K562 (cell line): ENCODE results near the gene MPV17L2. TPM values are rescaled to one million over a fixed set of nuclear protein-coding genes. Genes with fewer than 3 reads are reported as not detected.

Experiments
- ATAC-seq: fragments of 200-7000 bp; cut with Tn5 transposase; 3 replicates; pipeline ENCODE4 v1.9.1; 2020; ENCODE audit warnings: moderate library complexity
- BruUV-seq: library from RNA; stranded (reverse); fragments of 400-500 nt; replicated peaks from 2 replicates; lab custom pipeline; 2021; lab: Mats Ljungman, UMichigan
- CTCF ChIA-PET: fragments of 300-600 bp; formaldehyde crosslinking; extraction: SDS; loops from one replicate; lab custom pipeline; 2021; ENCODE audit warnings: low intra/inter-chr PET ratio; lab: Yijun Ruan, JAX
- POLR2A ChIA-PET: fragments of 300-600, 350-650 bp; sonication (Branson Sonifier 250); formaldehyde crosslinking; extraction: SDS; loops from one replicate; lab custom pipeline; 2021; ENCODE audit warnings: antibody characterized with exemption, inconsistent platforms; lab: Yijun Ruan, JAX
- DNase-seq, 4 experiments: peaks; one replicate each; pipeline versions ENCODE4 v3.0.0 to v3.0.0-alpha.2; 2011 to 2018; ENCODE audit warnings: low spot score in 3 of 4, mixed read lengths in 3 of 4; ENCODE audit errors: extremely low read depth in 1 of 4
- FAIRE-seq: peaks from 2 replicates; lab custom pipeline; 2011; peaks lifted over from hg19 to GRCh38; lab: Jason Lieb, UNC
- H2AFZ ChIP-seq: 2 replicates; pipeline ENCODE4 v1.6.0; 2011; ENCODE audit warnings: low read depth, low read length, control low read depth, inconsistent platforms
- H3K27ac ChIP-seq: fragments of 200-600 bp; 3 replicates; pipeline ENCODE4 v1.8.0; 2011; ENCODE audit warnings: low read depth, mild to moderate bottlenecking, control low read depth, inconsistent platforms, low read length, moderate library complexity, mixed read lengths; ENCODE audit errors: extremely low read depth
- H3K27me3 ChIP-seq, 2 experiments: fragments of 300-600 bp in 1 of 2; 2 replicates in 1 of 2; 3 replicates in 1 of 2; pipeline versions ENCODE4 v1.6.0 to v1.8.0; 2011; ENCODE audit warnings: inconsistent platforms in 2 of 2, low read length in 2 of 2, mild to moderate bottlenecking in 1 of 2, mixed read lengths in 1 of 2, moderate library complexity in 1 of 2; ENCODE audit not compliant: control insufficient read depth in 2 of 2, insufficient read depth in 2 of 2
- H3K36me3 ChIP-seq: fragments of 300-600 bp; 3 replicates; pipeline ENCODE4 v1.8.0; 2011; ENCODE audit warnings: mild to moderate bottlenecking, low read length, inconsistent platforms; ENCODE audit not compliant: control insufficient read depth, insufficient read depth
- H3K4me1 ChIP-seq, 2 experiments: fragments of 200-600 bp in 1 of 2; replicated peaks in 1 of 2; 2 replicates in 1 of 2; 3 replicates in 1 of 2; pipeline versions ENCODE4 v1.5.1 to v1.8.0; 2011; ENCODE audit warnings: inconsistent platforms in 2 of 2, low read length in 2 of 2, mild to moderate bottlenecking in 1 of 2, mixed read lengths in 1 of 2, moderate library complexity in 1 of 2; ENCODE audit not compliant: control insufficient read depth in 2 of 2, insufficient read depth in 2 of 2
- H3K4me2 ChIP-seq: 2 replicates; pipeline ENCODE4 v1.6.1; 2011; ENCODE audit warnings: low read length, control low read depth, inconsistent platforms, mixed read lengths; ENCODE audit not compliant: insufficient read depth
- H3K4me3 ChIP-seq: fragments of 200-600 bp; sonication (generic), shearing (Covaris generic); 2 replicates; pipeline ENCODE4 v1.5.1; 2016; ENCODE audit warnings: control low read depth, inconsistent platforms
- H3K79me2 ChIP-seq: fragments of 200-600 bp; 3 replicates; pipeline ENCODE4 v1.8.0; 2011; ENCODE audit warnings: low read length, inconsistent platforms; ENCODE audit not compliant: control insufficient read depth, insufficient read depth
- H3K9ac ChIP-seq, 2 experiments: 2 replicates each; pipeline versions ENCODE4 v1.6.0 to v1.6.1; 2011; ENCODE audit warnings: low read depth in 2 of 2, low read length in 2 of 2, control low read depth in 1 of 2, inconsistent platforms in 1 of 2, mild to moderate bottlenecking in 1 of 2, mixed read lengths in 1 of 2; ENCODE audit not compliant: insufficient read depth in 1 of 2
- H3K9me1 ChIP-seq: one replicate; pipeline ENCODE4 v1.6.0; 2011; ENCODE audit warnings: inconsistent platforms, mild to moderate bottlenecking, low read length, moderate library complexity; ENCODE audit not compliant: control insufficient read depth, insufficient read depth
- H3K9me3 ChIP-seq: replicated peaks from 2 replicates; pipeline ENCODE4 v1.5.1; 2011; ENCODE audit warnings: low read depth, low read length, inconsistent platforms; ENCODE audit not compliant: control insufficient read depth, insufficient read depth
- H4K20me1 ChIP-seq: replicated peaks from 2 replicates; pipeline ENCODE4 v1.6.1; 2011; ENCODE audit warnings: low read length, inconsistent platforms, mixed read lengths; ENCODE audit not compliant: control insufficient read depth, insufficient read depth
- ARID2 ChIP-seq: fragments of 450-650 bp; IDR thresholded peaks from 2 replicates; pipeline ENCODE4 v1.6.1; 2017; ENCODE audit warnings: antibody characterized with exemption, mild to moderate bottlenecking
- BRF1 ChIP-seq: IDR thresholded peaks from 3 replicates; pipeline ENCODE4 v1.6.1; 2011; ENCODE audit warnings: borderline replicate concordance, mild to moderate bottlenecking; ENCODE audit not compliant: insufficient read length; ENCODE audit errors: extremely low read depth
- EGR1 ChIP-seq: fragments of 450-650 bp; conservative IDR thresholded peaks from 2 replicates; pipeline ENCODE4 v1.6.1; 2017; ENCODE audit warnings: mild to moderate bottlenecking
- MCM3 ChIP-seq: fragments of 450-650 bp; IDR thresholded peaks from 2 replicates; pipeline ENCODE4 v1.6.1; 2016
- NFE2 ChIP-seq: IDR thresholded peaks from 2 replicates; pipeline ENCODE4 v1.6.1; 2014; ENCODE audit warnings: antibody characterized with exemption, low read depth
- ZNF232 ChIP-seq: sonication (generic); formaldehyde crosslinking; IDR thresholded peaks from 2 replicates; pipeline ENCODE4 v1.8.0; 2022; ENCODE audit warnings: mild to moderate bottlenecking, missing genetic modification reagents
- WGBS: fragments of 100-300 bp; shearing (Covaris generic); methylation state at CpG from one replicate; pipeline ENCODE4 v1.1.6; 2016; ENCODE audit warnings: low coverage, mixed read lengths; ENCODE audit not compliant: insufficient coverage; ENCODE audit errors: missing lambda C conversion rate; 5-methylcytosine and 5-hydroxymethylcytosine counted together
- in situ Hi-C: fragments of 300-500 bp; cut with MboI; formaldehyde crosslinking; loops from 4 replicates; pipeline ENCODE4 v1.15.0; 2018; ENCODE audit warnings: inconsistent platforms, mixed read lengths
- intact Hi-C: fragments of 100-400 bp; cut with micrococcal nuclease; formaldehyde crosslinking; loops from 2 replicates; pipeline ENCODE4 v1.14.2; 2022
- polyA plus RNA-seq, 8 experiments: library from polyadenylated mRNA; depleted of rRNA in 4 of 8; stranded (reverse) in 5 of 8; unstranded in 3 of 8; fragments of >200 nt; fragmentation: Nextera tagmentation in 2 of 8; fragmentation: Illumina TruSeq in 1 of 8; extraction: Ambion mirVana in 2 of 8; extraction: Trizol in 1 of 8; gene quantifications; 2 replicates each; pipeline versions ENCODE4 v1.2.1 to v1.2.3, GENCODE V29; 2011 to 2014; ENCODE audit warnings: inconsistent platforms in 1 of 8, missing spikeins in 1 of 8
- total RNA-seq, 7 experiments: library from RNA; depleted of rRNA in 6 of 7; stranded (reverse); fragments of >200 nt in 6 of 7; fragmentation: Illumina TruSeq in 2 of 7; extraction: Trizol in 2 of 7; gene quantifications; 2 replicates each; pipeline versions ENCODE4 v1.2.1 to v1.2.3, GENCODE V29; 2011 to 2021; ENCODE audit warnings: low replicate concordance in 1 of 7
- TF ChIP-seq, protein P1 (sequence below): sonication (generic); formaldehyde crosslinking; IDR thresholded peaks from 2 replicates; pipeline ENCODE4 v1.8.1; 2023; ENCODE audit warnings: mild to moderate bottlenecking, missing genetic modification reagents

Gene MPV17L2
- total and polyA plus RNA-seq, 9 of the 15 experiments (the other 6 are each of a cell fraction or from before 2014, with no cell fraction given): 10.6 to 60.2 (median 28.5) TPM

DNA sequence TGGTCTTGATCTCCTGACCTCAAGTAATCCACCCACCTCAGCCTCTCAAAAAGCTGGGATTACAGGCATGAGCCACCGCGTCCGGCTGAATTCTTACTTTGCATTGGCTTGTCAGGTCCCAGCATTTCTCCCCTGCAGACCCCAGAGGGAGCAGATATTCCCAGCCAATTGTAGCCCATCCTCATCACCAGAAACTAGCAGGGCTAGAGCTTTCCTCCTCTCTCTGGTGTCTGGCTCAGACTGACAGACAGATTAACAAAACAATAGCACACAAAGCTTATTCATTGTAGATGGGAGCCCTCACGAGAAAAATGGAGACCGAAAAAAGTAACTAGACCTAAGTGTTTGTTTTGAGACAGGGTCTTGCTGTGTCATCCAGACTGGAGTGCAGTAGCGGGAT is 7.5 kb upstream of the MPV17L2 start:
- Histone ChIP-seq H3K27me3 (no peaks in the 10 kb centered on the region), H3K4me3 (no peak overlapping the region), H3K4me2 (no peak overlapping the region), H2AFZ (peak overlapping the region; percentile 1; the same call in 1 of the 2 replicates), H3K36me3 (no peaks in the 10 kb centered on the region), H3K27ac (no peak overlapping the region), H3K9me1 (no peaks in the 10 kb centered on the region), H4K20me1 (no peaks in the 10 kb centered on the region), H3K9ac (no peak overlapping the region; a peak in 1 of 4 replicates), H3K79me2 (no peaks in the 10 kb centered on the region), H3K4me1 (peaks cover 0 to 17% of the 10 kb centered on the region in 2 experiments; a peak in 2 of 5 replicates), H3K9me3 (no peaks in the 10 kb centered on the region)
- intact Hi-C loops: no loop called here
- in situ Hi-C loops: no loop called here
- DNase-seq (no peak), FAIRE-seq (peak; percentile 42), ATAC-seq (no peak; the same call in 2 of the 3 replicates)
- WGBS: 45% methylated on average over 6 of the region's 6 CpGs
- ChIA-PET CTCF (no interaction called here), POLR2A (interaction anchor here (0.6 to 1.1 kb wide), 7 partner anchors 11 to 203 kb away, joined by 3 to 4 read pairs (median 3); no protein-coding TSS in a partner anchor)
- TF ChIP-seq, protein P1, sequence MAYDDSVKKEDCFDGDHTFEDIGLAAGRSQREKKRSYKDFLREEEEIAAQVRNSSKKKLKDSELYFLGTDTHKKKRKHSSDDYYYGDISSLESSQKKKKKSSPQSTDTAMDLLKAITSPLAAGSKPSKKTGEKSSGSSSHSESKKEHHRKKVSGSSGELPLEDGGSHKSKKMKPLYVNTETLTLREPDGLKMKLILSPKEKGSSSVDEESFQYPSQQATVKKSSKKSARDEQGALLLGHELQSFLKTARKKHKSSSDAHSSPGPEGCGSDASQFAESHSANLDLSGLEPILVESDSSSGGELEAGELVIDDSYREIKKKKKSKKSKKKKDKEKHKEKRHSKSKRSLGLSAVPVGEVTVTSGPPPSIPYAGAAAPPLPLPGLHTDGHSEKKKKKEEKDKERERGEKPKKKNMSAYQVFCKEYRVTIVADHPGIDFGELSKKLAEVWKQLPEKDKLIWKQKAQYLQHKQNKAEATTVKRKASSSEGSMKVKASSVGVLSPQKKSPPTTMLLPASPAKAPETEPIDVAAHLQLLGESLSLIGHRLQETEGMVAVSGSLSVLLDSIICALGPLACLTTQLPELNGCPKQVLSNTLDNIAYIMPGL (CRISPR knock-in tag): no peak
- TF ChIP-seq NFE2: peak; percentile 17; the same call in 1 of the 2 replicates
- BruUV-seq: no TSS peak

DNA sequence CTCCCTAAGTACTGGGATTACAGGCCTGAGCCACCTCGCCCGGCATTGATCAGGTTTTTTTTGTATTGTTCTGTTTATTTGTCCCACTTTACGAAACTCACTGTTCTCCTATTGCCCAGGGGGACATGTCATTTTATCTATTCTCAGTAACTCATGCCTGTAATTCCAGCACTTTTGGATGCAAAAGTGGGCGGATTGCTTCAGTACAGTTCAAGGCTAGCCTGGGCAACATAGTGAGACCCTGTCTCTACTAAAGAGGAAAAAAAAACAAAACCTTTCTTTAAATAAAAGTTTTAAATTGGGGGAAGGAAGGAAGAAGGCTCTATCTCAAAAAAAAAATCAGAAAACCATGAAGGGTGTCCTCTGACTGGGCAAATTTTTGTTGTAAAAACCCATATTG is 2.7 kb upstream of the MPV17L2 start:
- Histone ChIP-seq H2AFZ (peak overlapping the region; percentile 8; the same call in 1 of the 2 replicates), H3K79me2 (peaks cover 18% of the 10 kb centered on the region), H3K27me3 (no peaks in the 10 kb centered on the region), H3K4me3 (no peak overlapping the region), H3K9me1 (no peaks in the 10 kb centered on the region), H3K27ac (no peak overlapping the region), H4K20me1 (peaks cover 6% of the 10 kb centered on the region; the same call in 1 of the 2 replicates), H3K36me3 (peaks cover 5% of the 10 kb centered on the region; the same call in 2 of the 3 replicates), H3K4me2 (no peak overlapping the region), H3K4me1 (peaks cover 17 to 45% of the 10 kb centered on the region in 2 experiments; a peak in 4 of 5 replicates), H3K9ac (no peak overlapping the region), H3K9me3 (no peaks in the 10 kb centered on the region)
- no peak for DNase-seq
- ChIA-PET CTCF (interaction anchor here (0.6 kb wide), 1 partner anchor 151 kb away, joined by 3 read pairs; no protein-coding TSS in a partner anchor), POLR2A (interaction anchor here (0.6 to 1.1 kb wide), 2 partner anchors 34 to 62 kb away, joined by 3 to 4 read pairs; no protein-coding TSS in a partner anchor)
- ATAC-seq: no peak
- no TSS peak for BruUV-seq
- intact Hi-C loops: no loop called here
- 91% methylated on average over 4 of the region's 4 CpGs for WGBS
- FAIRE-seq: no peak
- TF ChIP-seq BRF1 (no peak), MCM3 (no peak), ZNF232 (CRISPR knock-in tag) (no peak), ARID2 (no peak), EGR1 (no peak)
- in situ Hi-C loops: no loop called here
